PFSK-1 (cell line): ENCODE results near the gene INTS3.

Experiments used
- FOXP2 ChIP-seq: optimal IDR thresholded peaks from 2 replicates; pipeline ENCODE3; 2011; ENCODE audit warnings: borderline replicate concordance, control low read depth, inconsistent platforms; ENCODE audit not compliant: insufficient read depth; ENCODE audit errors: extremely low read length, extremely low read depth
- POLR2AphosphoS5 ChIP-seq: IDR thresholded peaks from 2 replicates; pipeline ENCODE4 v1.6.1; 2012; ENCODE audit warnings: low read depth, mild to moderate bottlenecking, control low read depth, low read length, moderate library complexity
- REST ChIP-seq, 2 experiments: IDR thresholded peaks; 2 replicates each; pipeline versions ENCODE4 v1.6.1 to v1.8.0; 2011 to 2012; ENCODE audit warnings: low read depth in 2 of 2, low read length in 2 of 2, control low read depth in 1 of 2, inconsistent platforms in 1 of 2, mild to moderate bottlenecking in 1 of 2, moderate library complexity in 1 of 2; ENCODE audit not compliant: insufficient read depth in 1 of 2
- SIN3A ChIP-seq: IDR thresholded peaks from 2 replicates; pipeline ENCODE4 v1.6.1; 2012; ENCODE audit warnings: mild to moderate bottlenecking, low read length, moderate library complexity, borderline replicate concordance; ENCODE audit not compliant: insufficient read depth
- TAF1 ChIP-seq: IDR thresholded peaks from 2 replicates; pipeline ENCODE4 v1.6.1; 2012; ENCODE audit warnings: low read length, control low read depth, borderline replicate concordance; ENCODE audit not compliant: insufficient read depth

- TF ChIP-seq TAF1 (no peak), POLR2AphosphoS5 (peak; percentile 71), REST (IDR thresholded peaks at IDR 0.05; ENCODE audit: insufficient read depth in 1 of 2, low read depth in 2 of 2, low read length in 2 of 2) (no peak), FOXP2 (no peak), SIN3A (no peak)
Measured at GRCh38 chr1:153728305-153729066, 636 bp downstream of the INTS3 start.
